Activated T-helper 1 cell treated with anti-CD3 and anti-CD28 coated beads, Interleukin-12 subunit alpha, Interleukin-12 subunit beta, Interleukin-2, Interleukin-4 antibody, amounts not matched to agents 30 ng/mL and 10 ng/mL and 1 ng/mL, durations not matched to agents 14 hours and 24 hours and 36 hours (primary cell): ENCODE results near the gene PCDHGC3. TPM values are rescaled to one million over a fixed set of nuclear protein-coding genes. Genes with fewer than 3 reads are reported as not detected.
"Not testable (repeated sequence)": the region's sequence is repeated elsewhere in the genome, so short reads cannot be mapped to it uniquely, and the experiment has no call there.

Experiments
- DNase-seq: peaks from one replicate; pipeline ENCODE4 v3.0.0; 2021; ENCODE audit warnings: low spot score
- H3K27ac Mint-ChIP-seq: one replicate; pipeline ENCODE4 v1.8.0; 2021; ENCODE audit warnings: mild to moderate bottlenecking, mixed read lengths
- H3K27me3 Mint-ChIP-seq: one replicate; pipeline ENCODE4 v1.8.0; 2022; ENCODE audit warnings: mild to moderate bottlenecking, moderate library complexity, mixed read lengths; ENCODE audit not compliant: insufficient read depth
- H3K36me3 Mint-ChIP-seq: one replicate; pipeline ENCODE4 v1.8.0; 2021; ENCODE audit warnings: low read depth, mixed read lengths
- H3K4me1 Mint-ChIP-seq: one replicate; pipeline ENCODE4 v1.8.0; 2021; ENCODE audit warnings: low read depth, mixed read lengths
- H3K4me3 Mint-ChIP-seq: one replicate; pipeline ENCODE4 v1.8.0; 2021; ENCODE audit warnings: mild to moderate bottlenecking, moderate library complexity, mixed read lengths
- H3K9me3 Mint-ChIP-seq: one replicate; pipeline ENCODE4 v1.8.0; 2021; ENCODE audit warnings: mixed read lengths
- intact Hi-C: fragments of 100-400 bp; cut with micrococcal nuclease; formaldehyde crosslinking; loops from one replicate; pipeline ENCODE4 v1.15.1; 2024
- total RNA-seq: library from RNA; stranded (reverse); gene quantifications from 2 replicates; pipeline ENCODE4 v1.2.3, GENCODE V29; 2022

PCDHGC3 gene
- 0.31 and 0.32 TPM in 2 replicates for total RNA-seq

DNA sequence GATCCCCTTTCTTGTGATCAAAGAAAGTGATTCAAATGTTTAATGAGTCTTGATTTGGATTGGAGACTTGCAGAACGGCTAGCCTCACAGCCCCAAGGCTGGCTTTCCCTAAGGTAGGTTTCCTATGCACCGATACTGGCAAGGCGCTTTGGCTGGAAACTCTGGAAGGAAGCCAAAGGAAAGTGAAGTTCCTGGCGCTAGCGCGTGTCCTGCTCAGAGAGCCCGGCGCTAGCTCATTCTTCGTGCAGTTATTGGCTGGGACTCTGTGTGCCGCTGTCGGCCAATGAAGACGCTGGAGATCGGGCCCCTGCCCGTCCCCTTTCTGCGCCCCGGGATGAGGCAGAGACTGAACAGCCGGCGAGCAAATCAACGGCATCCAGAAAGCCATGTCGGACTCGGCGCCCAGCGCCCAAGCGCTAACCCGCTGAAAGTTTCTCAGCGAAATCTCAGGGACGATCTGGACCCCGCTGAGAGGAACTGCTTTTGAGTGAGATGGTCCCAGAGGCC is at the start of gene PCDHGC3:
Gene PCDHGC3 (plus strand): TSS at position 342 of the 507 bp plus-strand sequence. CDS start 151 bp downstream, at position 493.
- no peak within 1 kb of the TSS for H3K27ac Mint-ChIP-seq
- H3K4me3 Mint-ChIP-seq, result peak within 1 kb of the TSS; percentile 90
- no peaks in the 10 kb centered on the region for H3K36me3 Mint-ChIP-seq
- peak; percentile 13 for DNase-seq
- H3K9me3 Mint-ChIP-seq, result no peaks in the 10 kb centered on the region
- intact Hi-C loops, result loop anchor here (1.0 to 5.0 kb wide), 3 partner anchors 37 to 53 kb away; partner anchors contain the start of gene PCDHGA11
- peaks cover 16% of the 10 kb centered on the region for H3K4me1 Mint-ChIP-seq
- peaks cover 53% of the 10 kb centered on the region for H3K27me3 Mint-ChIP-seq

DNA sequence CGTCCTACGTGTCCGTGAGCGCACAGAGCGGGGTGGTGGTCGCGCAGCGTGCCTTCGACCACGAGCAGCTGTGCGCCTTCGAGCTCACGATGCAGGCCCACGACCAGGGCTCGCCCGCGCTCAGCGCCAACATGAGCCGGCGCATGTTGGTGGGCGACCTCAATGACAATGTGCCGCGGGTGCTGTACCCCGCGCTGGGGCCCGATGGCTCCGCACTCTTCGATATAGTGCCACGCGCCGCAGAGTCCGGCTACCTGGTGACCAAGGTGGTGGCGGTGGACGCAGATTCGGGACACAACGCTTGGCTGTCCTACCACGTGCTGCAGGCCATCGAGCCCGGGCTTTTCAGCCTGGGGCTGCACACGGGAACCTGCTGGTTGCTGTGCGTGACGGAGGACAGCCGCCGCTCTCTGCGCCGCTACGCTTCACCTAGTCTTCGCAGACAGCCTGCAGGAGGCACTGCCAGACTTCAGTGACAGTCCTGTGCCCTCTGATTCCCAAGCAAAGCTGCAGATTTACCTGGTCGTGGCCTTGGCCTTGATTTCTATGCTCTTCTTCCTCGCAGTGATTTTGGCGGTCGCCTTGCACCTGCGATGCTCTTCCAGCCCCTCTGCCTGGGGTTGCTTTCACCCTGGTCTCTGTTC is 47.9 kb upstream of the PCDHGC3 start:
- intact Hi-C loops, result no loop called here
- no peaks in the 10 kb centered on the region for H3K36me3 Mint-ChIP-seq
- peaks cover 24% of the 10 kb centered on the region for H3K27me3 Mint-ChIP-seq
- peaks cover 28% of the 10 kb centered on the region for H3K9me3 Mint-ChIP-seq
- no peak overlapping the region for H3K27ac Mint-ChIP-seq
- DNase-seq, result no peak
- no peak overlapping the region for H3K4me3 Mint-ChIP-seq
- no peaks in the 10 kb centered on the region for H3K4me1 Mint-ChIP-seq

DNA sequence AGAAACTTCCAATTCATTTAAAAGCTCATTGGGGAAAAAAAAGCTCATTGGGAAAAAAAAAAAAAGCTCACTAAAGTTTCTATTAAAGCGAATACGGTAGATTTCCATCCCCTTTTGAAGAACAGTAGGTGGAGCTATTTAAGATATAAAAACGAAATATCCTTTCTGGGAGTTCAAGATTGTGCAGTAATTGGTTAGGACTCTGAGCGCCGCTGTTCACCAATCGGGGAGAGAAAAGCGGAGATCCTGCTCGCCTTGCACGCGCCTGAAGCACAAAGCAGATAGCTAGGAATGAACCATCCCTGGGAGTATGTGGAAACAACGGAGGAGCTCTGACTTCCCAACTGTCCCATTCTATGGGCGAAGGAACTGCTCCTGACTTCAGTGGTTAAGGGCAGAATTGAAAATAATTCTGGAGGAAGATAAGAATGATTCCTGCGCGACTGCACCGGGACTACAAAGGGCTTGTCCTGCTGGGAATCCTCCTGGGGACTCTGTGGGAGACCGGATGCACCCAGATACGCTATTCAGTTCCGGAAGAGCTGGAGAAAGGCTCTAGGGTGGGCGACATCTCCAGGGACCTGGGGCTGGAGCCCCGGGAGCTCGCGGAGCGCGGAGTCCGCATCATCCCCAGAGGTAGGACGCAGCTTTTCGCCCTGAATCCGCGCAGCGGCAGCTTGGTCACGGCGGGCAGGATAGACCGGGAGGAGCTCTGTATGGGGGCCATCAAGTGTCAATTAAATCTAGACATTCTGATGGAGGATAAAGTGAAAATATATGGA is 45.2 kb upstream of the PCDHGC3 start, which contains the start of gene PCDHGA12:
Gene PCDHGA12 (plus strand): TSS at position 176 of the 782 bp plus-strand sequence. CDS start 253 bp downstream, at position 429.
- H3K27ac Mint-ChIP-seq, result peak within 1 kb of the TSS; percentile 67
- H3K4me3 Mint-ChIP-seq, result peak within 1 kb of the TSS; percentile 73
- DNase-seq, result no peak
- H3K27me3 Mint-ChIP-seq, result peaks cover 17% of the 10 kb centered on the region
- H3K36me3 Mint-ChIP-seq, result no peaks in the 10 kb centered on the region
- intact Hi-C loops, result loop anchor here (1.0 kb wide), 1 partner anchor 83 kb away; no protein-coding TSS in a partner anchor
- H3K4me1 Mint-ChIP-seq, result no peaks in the 10 kb centered on the region
- peaks cover 32% of the 10 kb centered on the region for H3K9me3 Mint-ChIP-seq

DNA sequence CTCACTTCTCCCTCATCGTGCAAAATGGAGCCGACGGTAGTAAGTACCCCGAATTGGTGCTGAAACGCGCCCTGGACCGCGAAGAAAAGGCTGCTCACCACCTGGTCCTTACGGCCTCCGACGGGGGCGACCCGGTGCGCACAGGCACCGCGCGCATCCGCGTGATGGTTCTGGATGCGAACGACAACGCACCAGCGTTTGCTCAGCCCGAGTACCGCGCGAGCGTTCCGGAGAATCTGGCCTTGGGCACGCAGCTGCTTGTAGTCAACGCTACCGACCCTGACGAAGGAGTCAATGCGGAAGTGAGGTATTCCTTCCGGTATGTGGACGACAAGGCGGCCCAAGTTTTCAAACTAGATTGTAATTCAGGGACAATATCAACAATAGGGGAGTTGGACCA is 44.5 kb upstream of the PCDHGC3 start:
- peaks cover 16% of the 10 kb centered on the region for H3K27me3 Mint-ChIP-seq
- H3K4me3 Mint-ChIP-seq, result peak overlapping the region; percentile 73
- H3K9me3 Mint-ChIP-seq, result peaks cover 32% of the 10 kb centered on the region
- DNase-seq, result no peak
- H3K27ac Mint-ChIP-seq, result no peak overlapping the region
- no peaks in the 10 kb centered on the region for H3K36me3 Mint-ChIP-seq
- H3K4me1 Mint-ChIP-seq, result no peaks in the 10 kb centered on the region
- intact Hi-C loops, result no loop called here

DNA sequence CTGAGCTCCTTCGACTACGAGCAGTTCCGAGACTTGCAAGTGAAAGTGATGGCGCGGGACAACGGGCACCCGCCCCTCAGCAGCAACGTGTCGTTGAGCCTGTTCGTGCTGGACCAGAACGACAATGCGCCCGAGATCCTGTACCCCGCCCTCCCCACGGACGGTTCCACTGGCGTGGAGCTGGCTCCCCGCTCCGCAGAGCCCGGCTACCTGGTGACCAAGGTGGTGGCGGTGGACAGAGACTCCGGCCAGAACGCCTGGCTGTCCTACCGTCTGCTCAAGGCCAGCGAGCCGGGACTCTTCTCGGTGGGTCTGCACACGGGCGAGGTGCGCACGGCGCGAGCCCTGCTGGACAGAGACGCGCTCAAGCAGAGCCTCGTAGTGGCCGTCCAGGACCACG is 43.5 kb upstream of the PCDHGC3 start:
- intact Hi-C loops, H3K4me1 Mint-ChIP-seq, H3K27ac Mint-ChIP-seq, H3K4me3 Mint-ChIP-seq, DNase-seq, H3K36me3 Mint-ChIP-seq: not testable (repeated sequence)
- Mint-ChIP-seq H3K9me3 (peaks cover 32% of the 10 kb centered on the region), H3K27me3 (peaks cover 16% of the 10 kb centered on the region)

DNA sequence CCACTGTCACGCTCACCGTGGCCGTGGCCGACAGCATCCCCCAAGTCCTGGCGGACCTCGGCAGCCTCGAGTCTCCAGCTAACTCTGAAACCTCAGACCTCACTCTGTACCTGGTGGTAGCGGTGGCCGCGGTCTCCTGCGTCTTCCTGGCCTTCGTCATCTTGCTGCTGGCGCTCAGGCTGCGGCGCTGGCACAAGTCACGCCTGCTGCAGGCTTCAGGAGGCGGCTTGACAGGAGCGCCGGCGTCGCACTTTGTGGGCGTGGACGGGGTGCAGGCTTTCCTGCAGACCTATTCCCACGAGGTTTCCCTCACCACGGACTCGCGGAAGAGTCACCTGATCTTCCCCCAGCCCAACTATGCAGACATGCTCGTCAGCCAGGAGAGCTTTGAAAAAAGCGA is 43.0 kb upstream of the PCDHGC3 start:
- H3K27ac Mint-ChIP-seq, H3K4me1 Mint-ChIP-seq, intact Hi-C loops, DNase-seq, H3K36me3 Mint-ChIP-seq, H3K4me3 Mint-ChIP-seq: not testable (repeated sequence)
- H3K9me3 Mint-ChIP-seq, result peaks cover 32% of the 10 kb centered on the region
- H3K27me3 Mint-ChIP-seq, result peaks cover 16% of the 10 kb centered on the region

DNA sequence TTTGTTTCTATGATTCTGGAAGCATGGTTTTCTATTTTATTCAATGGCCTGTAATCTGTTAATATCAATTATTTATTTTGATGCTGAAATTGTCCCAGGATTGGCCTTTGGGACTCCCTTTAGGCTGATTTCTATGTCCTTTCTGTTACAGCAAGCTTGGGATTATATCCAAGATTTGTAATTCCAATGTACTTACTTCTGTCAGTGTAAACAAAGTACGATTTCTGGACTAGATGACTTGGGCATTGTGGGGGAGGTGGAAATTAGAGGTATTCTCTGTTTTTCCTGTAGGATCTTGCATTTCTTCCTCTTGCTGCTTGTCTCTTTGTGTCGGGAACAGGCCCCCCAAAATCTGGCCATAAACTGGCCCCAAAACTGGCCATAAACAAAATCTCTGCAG is 41.8 kb upstream of the PCDHGC3 start:
- H3K36me3 Mint-ChIP-seq, result no peaks in the 10 kb centered on the region
- no peak overlapping the region for H3K27ac Mint-ChIP-seq
- intact Hi-C loops, result loop anchor here (2.0 kb wide), 1 partner anchor 33 kb away; no protein-coding TSS in a partner anchor
- no peak for DNase-seq
- peaks cover 26% of the 10 kb centered on the region for H3K9me3 Mint-ChIP-seq
- H3K4me3 Mint-ChIP-seq, result no peak overlapping the region
- no peaks in the 10 kb centered on the region for H3K4me1 Mint-ChIP-seq
- peaks cover 12% of the 10 kb centered on the region for H3K27me3 Mint-ChIP-seq

DNA sequence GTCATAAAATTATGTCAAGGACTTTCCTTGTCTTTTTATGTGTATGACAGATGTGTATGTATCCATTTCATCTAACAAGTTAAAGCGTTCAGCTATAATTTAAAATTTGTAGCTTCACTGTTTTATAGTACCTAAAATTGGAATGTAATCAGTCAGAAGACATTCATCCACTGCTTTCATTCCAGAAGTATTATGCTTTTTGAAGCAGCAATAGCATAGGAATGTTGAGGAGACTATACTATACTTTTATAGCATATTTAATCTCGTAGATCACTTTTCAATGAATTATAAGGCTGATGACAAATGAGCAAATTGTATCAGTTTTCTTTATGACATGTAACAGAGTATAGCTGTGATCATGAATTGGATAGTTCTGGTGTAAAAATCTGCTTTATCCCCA is 38.5 kb upstream of the PCDHGC3 start:
- Mint-ChIP-seq H3K9me3 (peaks cover 10% of the 10 kb centered on the region), H3K36me3 (no peaks in the 10 kb centered on the region), H3K27ac (no peak overlapping the region), H3K4me1 (no peaks in the 10 kb centered on the region), H3K27me3 (peaks cover 4% of the 10 kb centered on the region), H3K4me3 (no peak overlapping the region)
- intact Hi-C loops, result no loop called here
- DNase-seq, result no peak

DNA sequence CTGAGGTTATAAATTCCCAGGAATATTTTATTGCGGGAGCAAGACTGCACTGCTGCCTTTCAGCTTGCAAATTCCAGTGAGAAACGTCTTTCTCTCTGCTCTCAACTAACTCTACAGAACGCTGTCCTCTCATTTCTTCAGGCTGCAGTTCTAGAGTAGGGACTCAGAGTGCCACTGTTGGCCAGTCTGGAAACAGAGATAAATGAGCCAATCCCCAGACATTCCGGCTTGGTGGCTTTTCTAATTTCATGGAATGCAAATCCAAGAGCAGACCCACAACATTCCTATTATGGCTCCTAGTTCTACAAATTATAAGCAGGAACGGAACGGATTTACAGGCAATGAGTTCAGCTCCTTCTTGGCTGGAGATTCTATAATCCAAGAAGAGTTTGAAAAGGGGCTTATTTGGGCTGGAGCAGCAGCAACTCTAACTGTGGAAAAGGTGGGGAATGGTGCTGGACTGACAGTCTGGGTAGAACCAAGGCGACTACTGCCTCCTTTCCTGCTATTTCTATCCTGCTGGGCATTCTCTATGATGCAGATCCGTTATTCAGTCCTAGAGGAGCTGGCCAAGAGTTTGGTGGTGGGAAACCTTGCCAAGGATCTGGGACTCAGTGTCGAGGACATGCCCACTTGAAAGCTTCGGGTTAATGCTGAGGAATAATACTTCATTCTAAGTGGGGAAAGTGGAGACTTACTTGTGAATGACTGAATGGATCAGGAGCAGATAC is 36.2 kb upstream of the PCDHGC3 start:
- H3K27me3 Mint-ChIP-seq, result peaks cover 6% of the 10 kb centered on the region
- H3K4me1 Mint-ChIP-seq, result no peaks in the 10 kb centered on the region
- H3K36me3 Mint-ChIP-seq, result no peaks in the 10 kb centered on the region
- H3K27ac Mint-ChIP-seq, result no peak overlapping the region
- intact Hi-C loops, result no loop called here
- H3K9me3 Mint-ChIP-seq, result peaks cover 3% of the 10 kb centered on the region
- no peak for DNase-seq
- H3K4me3 Mint-ChIP-seq, result no peak overlapping the region

DNA sequence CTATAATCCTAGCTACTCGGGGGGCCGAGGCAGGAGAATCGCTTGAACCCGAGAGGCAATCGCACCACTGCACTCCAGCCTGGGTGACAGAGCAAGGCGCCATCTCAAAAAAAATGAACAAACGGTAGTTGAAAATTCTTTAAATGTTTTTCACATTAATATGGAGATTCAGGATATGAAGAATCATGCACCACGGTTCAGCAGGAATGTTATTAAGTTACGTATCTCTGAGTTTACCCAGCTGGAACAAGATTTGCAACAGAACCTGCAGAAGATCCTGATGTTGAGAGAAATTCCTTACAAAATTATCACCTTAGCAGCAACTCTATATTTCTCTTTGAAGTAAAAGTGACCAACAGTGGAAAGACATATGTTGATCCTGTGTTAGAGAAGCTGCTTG is 35.4 kb upstream of the PCDHGC3 start:
- Mint-ChIP-seq H3K36me3 (no peaks in the 10 kb centered on the region), H3K4me3 (no peak overlapping the region), H3K4me1 (no peaks in the 10 kb centered on the region), H3K27ac (no peak overlapping the region), H3K27me3 (peaks cover 8% of the 10 kb centered on the region), H3K9me3 (peaks cover 3% of the 10 kb centered on the region)
- no peak for DNase-seq
- intact Hi-C loops, result no loop called here

DNA sequence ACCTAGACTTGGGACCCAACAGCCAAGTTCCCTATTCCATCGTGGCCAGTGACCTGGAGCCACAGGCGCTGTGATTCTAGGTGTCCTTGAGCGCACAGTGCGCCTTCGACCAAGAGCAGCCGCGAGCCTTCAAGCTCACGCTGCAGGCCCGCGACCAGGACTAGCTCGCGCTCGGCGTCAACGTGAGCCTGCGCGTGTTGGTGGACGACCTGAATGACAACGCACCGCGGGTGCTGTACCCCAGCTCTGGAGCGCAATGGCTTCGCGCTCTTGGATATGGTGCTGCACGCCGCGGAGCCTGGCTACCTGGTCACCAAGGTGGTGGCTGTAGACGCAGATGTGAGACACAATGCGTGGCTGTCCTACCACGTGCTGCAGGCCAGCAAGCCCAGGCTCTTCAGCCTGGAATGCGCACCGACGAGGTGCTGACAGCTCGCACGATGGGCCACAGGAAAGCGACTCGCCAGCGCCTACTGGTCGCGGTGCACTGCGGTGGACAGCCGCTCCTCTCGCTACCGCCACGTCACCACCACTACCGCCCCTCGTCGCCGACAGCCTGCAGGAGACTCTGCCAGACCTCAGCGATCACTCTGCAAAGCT is 34.1 kb upstream of the PCDHGC3 start:
- H3K27ac Mint-ChIP-seq, result no peak overlapping the region
- intact Hi-C loops, result no loop called here
- H3K36me3 Mint-ChIP-seq, result no peaks in the 10 kb centered on the region
- H3K9me3 Mint-ChIP-seq, result peaks cover 3% of the 10 kb centered on the region
- H3K4me1 Mint-ChIP-seq, result no peaks in the 10 kb centered on the region
- peaks cover 4% of the 10 kb centered on the region for H3K27me3 Mint-ChIP-seq
- DNase-seq, result no peak
- no peak overlapping the region for H3K4me3 Mint-ChIP-seq

DNA sequence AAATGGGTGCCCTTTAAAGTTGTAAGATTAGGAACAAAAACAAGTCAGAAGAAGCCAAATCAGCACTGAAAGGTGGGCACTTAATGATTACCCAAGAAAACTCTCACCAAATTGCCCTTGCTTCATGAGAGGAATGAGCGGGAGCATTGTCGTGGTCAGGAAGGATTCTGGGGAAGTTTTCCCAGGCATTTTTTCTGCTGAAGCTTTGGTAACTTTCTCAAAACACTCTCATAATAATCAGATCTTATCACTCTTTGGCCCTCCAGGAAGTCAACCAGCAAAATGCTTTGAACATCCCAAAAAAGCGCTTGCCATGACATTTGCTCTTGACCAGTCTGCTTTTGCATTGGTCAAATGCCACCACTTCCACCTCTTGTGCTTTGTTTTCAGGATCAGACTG is 10.4 kb upstream of the PCDHGC3 start:
- intact Hi-C loops, result no loop called here
- Mint-ChIP-seq H3K27ac (no peak overlapping the region), H3K4me3 (no peak overlapping the region)

More for the DNA sequence above, 10.4 kb upstream of the PCDHGC3 start:
- Mint-ChIP-seq H3K36me3 (no peaks in the 10 kb centered on the region), H3K27me3 (peaks cover 8% of the 10 kb centered on the region), H3K9me3 (no peaks in the 10 kb centered on the region), H3K4me1 (no peaks in the 10 kb centered on the region)
- no peak for DNase-seq
